ENCODE data around the gene SLC9A3.
A peak's percentile ranks its signal among the peaks of the same experiment; 100 is the strongest.
"Not testable (repeated sequence)": the region's sequence is repeated elsewhere in the genome, so short reads cannot be mapped to it uniquely, and the experiment has no call there.

Gene SLC9A3

GRCh38 chr5:489689-490080 is 34.6 kb downstream of the SLC9A3 start:
- DNase-seq (ENCODE audit: low spot score), result no peak

GRCh38 chr5:488744-489688 is 35.2 kb downstream of the SLC9A3 start:
- no peak for DNase-seq (ENCODE audit: low spot score)

DNA sequence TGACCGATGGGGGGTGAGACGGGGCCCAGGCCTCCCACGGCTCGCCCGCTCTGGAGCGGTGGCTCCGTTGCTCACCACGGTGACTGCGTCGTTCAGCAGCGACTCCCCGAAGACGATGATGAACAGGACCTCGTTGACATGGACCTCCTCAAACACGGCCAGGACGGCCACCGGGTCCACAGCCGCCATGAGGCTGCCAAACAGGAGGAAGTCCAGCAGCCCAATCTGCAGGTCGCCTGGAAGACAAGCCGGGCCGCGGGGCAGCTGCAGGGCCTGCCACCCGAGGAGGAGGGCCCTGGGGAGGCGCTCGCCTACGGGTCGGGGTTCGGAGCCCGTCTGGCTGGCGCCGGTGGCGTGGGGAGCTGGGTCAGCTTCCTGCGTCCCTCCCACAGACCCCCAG is 36.0 kb downstream of the SLC9A3 start:
- DNase-seq (ENCODE audit: low spot score), result no peak

GRCh38 chr5:486597-486996 is 37.7 kb downstream of the SLC9A3 start:
- DNase-seq (ENCODE audit: low spot score), result not testable (repeated sequence)

DNA sequence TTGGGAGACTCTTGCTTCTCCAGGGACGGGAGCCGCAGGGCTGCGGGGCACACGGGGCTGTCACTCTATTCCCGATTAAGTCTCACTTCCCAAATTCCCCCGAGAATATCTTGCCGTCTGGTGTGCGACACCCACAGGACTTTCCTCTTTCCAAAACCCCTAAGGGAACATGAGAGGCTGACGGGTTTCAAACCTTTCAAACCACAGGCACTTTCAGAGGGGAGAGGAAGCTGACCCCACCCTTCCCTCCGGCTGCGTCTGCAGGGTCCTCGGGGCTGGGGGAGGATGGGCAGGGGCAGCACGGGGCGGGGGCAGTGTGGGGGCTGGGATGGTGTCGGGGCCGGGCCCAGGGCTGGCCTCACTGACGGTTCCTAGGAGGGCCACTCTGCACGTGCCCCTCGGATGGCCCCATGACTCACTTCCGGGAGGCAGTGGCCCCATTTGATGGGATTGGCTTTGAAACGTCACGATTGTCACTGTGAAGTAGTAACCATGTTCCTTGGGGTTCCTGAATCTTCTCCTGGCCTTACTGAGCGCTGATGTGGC is 38.2 kb downstream of the SLC9A3 start:
- peak; percentile 78 for DNase-seq (ENCODE audit: low spot score)

- no peak for DNase-seq (ENCODE audit: low spot score)
Measured at GRCh38 chr5:485113-485945, 38.9 kb downstream of the SLC9A3 start.

DNA sequence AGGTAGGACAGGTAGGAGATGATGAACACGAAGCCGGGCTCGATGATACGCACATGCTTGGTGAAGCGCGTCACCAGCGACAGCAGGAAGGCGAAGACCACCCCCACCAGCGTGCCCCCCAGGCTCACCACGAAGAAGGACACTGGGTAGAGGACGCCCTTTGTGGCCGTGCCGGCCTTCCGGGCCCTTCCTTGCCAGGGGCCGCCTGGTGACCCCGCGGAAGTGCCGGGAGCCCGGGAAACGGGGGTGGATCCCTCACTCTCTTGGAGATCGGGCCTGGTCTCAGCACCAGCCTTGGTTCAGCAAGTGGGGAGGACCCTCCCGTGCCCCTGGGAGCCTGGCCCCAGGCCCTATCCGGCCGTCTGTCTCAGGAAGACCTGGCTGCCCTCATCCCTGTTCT is 39.7 kb downstream of the SLC9A3 start:
- DNase-seq (ENCODE audit: low spot score), result no peak

GRCh38 chr5:483434-484140 is 40.7 kb downstream of the SLC9A3 start:
- no peak for DNase-seq (ENCODE audit: low spot score)

DNA sequence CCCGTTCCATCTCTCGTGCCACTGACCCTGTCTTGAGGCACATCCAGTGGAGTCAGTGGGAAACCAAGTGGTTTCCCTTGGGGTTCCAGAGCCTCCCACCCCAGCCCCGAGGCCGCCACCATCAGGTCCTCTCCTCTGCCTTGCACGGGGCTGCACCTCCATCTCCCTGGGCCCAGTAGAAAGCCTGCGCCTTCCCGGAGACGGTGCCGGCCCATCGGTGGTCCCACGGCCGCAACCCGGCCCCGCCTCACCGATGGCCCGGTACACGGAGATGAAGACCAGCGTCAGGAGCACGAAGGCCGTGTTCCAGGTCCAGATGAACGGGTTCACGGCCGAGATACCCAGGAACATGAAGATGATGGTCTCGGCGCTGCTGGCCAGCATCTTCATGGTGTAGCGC is 41.2 kb downstream of the SLC9A3 start:
- no peak for DNase-seq (ENCODE audit: low spot score)

DNA sequence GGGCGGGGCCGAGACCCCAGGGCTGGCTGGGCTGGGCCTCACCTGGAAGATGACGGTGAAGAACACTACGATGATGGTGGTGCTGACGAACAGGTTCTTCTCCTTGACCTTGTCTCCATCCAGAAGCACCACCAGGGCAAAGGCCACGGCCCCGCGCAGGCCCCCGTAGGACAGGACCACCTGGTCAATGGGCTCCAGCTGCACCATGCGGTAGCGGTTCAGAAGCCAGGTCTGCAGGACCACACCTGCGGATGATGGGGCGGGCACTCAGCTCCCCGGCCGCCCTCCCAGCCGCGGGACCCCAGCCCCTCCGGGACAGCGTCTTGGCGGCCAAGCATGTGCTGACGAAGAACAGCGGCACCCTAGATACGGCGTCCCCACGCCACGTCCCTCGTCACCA is 41.7 kb downstream of the SLC9A3 start:
- DNase-seq (ENCODE audit: low spot score), result no peak

DNA sequence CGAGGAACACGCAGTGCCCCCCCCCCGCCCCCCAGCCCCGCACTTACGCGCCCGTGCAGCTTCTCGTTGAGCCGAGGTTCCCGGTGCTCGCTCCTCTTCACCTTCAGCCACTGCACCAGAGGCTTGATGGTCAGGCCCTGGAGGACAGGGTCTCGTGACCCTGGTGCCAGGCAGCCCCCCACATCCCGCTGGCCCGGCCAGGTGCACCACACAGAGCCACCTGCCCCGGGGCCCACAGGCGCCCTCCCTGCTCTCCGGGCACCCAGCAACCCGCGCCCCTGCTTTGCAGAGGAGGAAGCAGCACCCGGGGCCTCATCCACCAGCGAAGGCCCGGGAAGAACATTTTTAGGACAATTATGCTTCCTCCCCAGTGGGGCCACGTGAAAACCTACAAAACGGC is 42.2 kb downstream of the SLC9A3 start:
- DNase-seq (ENCODE audit: low spot score), result no peak

DNA sequence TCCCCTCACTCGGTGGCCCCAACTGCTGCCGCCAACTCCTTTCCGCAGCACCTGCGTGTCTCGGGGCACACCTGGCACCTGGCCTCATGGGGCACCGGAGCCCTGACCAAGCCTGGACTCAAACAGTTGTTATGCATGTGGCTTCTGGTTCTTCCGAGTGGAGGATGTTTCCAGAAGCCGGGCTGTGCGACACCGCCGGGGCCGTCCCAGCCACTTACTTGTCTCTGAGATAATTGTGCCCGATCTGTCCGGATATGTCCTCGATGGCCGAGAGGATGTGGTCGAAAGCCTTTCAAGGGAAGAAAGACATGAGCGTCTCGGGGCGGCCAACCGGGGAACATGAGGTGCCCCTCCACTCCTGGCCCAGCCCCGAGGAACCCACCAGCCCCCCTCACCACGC is 42.9 kb downstream of the SLC9A3 start:
- DNase-seq (ENCODE audit: low spot score), result no peak

GRCh38 chr5:479566-480319 is 44.5 kb downstream of the SLC9A3 start:
- no peak for DNase-seq (ENCODE audit: low spot score)

GRCh38 chr5:478982-479535 is 45.2 kb downstream of the SLC9A3 start:
- DNase-seq (ENCODE audit: low spot score), result no peak

DNA sequence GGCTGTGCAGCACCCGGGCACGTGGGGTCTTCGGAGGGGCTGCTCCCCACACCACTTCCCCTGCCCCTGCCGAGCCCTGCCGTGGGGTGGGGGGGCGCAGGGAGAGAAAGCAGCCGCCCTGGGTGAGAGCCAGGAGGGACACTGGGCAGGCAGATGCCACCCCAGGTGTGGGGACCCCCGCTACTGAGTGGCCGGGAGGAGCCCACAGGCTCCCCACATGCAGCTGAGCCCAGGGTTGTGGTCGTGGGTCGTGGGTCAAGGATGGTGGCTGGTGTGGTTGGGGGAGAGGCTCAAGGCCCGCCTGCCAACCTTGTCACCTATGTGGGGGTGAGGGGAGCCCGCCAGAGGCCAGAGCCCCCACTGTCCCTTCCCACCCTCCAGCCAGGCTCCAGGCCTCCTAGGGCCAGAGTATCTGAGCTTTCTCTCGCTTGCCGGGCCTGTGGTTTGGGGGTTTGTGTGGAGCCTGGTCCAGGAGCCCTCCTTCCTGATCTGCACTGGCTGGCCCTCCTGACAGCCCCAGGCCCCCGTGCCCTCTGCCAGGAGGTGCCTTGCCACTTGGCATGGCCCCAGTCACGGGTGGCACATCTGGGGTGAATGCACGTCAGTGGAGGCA is 45.8 kb downstream of the SLC9A3 start:
- no peak for DNase-seq (ENCODE audit: low spot score)

DNA sequence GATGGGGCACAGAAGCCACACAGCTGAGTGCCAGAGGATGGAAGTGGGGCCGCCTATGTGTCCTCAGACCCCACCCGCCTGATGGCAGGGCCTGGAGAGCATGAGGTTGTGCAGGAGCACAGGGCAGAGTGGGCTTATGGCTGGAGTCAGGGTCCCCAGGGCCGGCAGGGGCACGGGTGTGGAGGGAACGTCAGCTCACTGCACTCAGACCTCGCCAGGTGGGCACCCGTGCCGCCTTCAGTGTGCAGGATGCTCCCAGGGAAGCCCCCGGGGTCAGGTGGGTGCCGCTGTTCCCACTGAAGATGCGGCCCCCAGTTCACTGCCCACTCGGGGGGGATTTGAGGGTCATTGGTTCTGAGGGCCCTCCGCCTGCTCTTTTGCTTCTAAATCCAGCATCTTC is 46.4 kb downstream of the SLC9A3 start:
- DNase-seq (ENCODE audit: low spot score), result no peak

GRCh38 chr5:477247-477646 is 47.0 kb downstream of the SLC9A3 start:
- DNase-seq (ENCODE audit: low spot score), result no peak

DNA sequence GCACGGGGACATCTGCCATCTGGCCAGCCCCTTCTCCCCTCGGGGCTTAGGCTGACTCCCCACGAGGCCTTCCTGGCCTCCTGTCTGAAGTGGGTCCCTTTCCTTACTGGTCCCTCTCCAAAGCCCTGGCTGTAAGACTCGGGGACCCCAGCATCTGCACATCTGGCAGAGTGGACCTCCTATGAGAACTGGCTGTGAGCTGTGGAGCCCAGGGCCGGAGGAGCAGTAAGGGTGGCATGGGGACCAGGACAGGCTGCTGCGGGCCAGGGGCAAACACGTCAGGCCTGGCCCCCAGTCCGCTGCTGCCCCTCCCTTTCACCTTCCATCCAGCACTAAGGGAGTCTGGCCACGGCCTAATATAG is 47.5 kb downstream of the SLC9A3 start:
- no peak for DNase-seq (ENCODE audit: low spot score)

GRCh38 chr5:476102-476813 is 48.0 kb downstream of the SLC9A3 start:
- no peak for DNase-seq (ENCODE audit: low spot score)

GRCh38 chr5:475704-476101 is 48.5 kb downstream of the SLC9A3 start:
- DNase-seq (ENCODE audit: low spot score), result no peak
